B cell (primary cell): ENCODE data around the gene DCAF7.

Source experiments
- CTCF ChIP-seq: fragments of 200-600 bp; IDR thresholded peaks from one replicate; pipeline ENCODE4 v1.8.0; 2022; ENCODE audit warnings: antibody characterized with exemption, mild to moderate bottlenecking
- EZH2 ChIP-seq: IDR thresholded peaks from 2 replicates; pipeline ENCODE4 v1.6.1; 2012; ENCODE audit warnings: borderline replicate concordance, low read depth, mild to moderate bottlenecking, moderate library complexity, low read length; ENCODE audit not compliant: insufficient read depth, poor library complexity, severe bottlenecking

- TF ChIP-seq CTCF (no peak), EZH2 (no peak)
These were observed 46.0 kb upstream of the DCAF7 start for GRCh38 chr17:63504261-63504660.
